ENCODE results near the gene PRSS53. TPM values are rescaled to one million over a fixed set of nuclear protein-coding genes. Genes with fewer than 3 reads are reported as not detected.

Gene PRSS53
- polyA plus RNA-seq, 1 of the 3 experiments (the other 2 are of a cell fraction) = 3.1 TPM

GRCh38 chr16:31084584-31085302 is 4.0 kb downstream of the PRSS53 start:
- H3K4me1 ChIP-seq (ENCODE audit: control insufficient read depth in 1 of 2, insufficient read depth in 2 of 2, low read depth in 1 of 2, low read length in 1 of 2) = no peaks in the 10 kb centered on the region; a peak in 1 of 4 replicates
- H3K27me3 ChIP-seq (ENCODE audit: insufficient read depth) = no peaks in the 10 kb centered on the region
- H3K9me3 ChIP-seq = no peaks in the 10 kb centered on the region
- H3K9me2 ChIP-seq = no peaks in the 10 kb centered on the region
- peaks cover 33% of the 10 kb centered on the region; the same call in 1 of the 2 replicates for H3K79me2 ChIP-seq (ENCODE audit: insufficient read depth)
- no peak for DNase-seq
- H4K20me1 ChIP-seq (ENCODE audit: insufficient read depth) = peaks cover 8% of the 10 kb centered on the region; the same call in 1 of the 2 replicates
- POLR2A ChIA-PET = interaction anchor here (1.7 to 2.1 kb wide), 3 partner anchors 8 to 33 kb away, joined by 5 to 8 read pairs (median 6); partner anchors contain the start of genes KAT8, ZNF646 and ZNF668
- 91% methylated on average over 6 of the region's 16 CpGs for WGBS (ENCODE audit: low lambda C conversion rate)
- H3K27ac ChIP-seq (ENCODE audit: low read depth in 2 of 2, low read length in 1 of 2) = no peak overlapping the region; a peak in 1 of 4 replicates
- H3K36me3 ChIP-seq (replicated peaks in 1 of 2; ENCODE audit: control insufficient read depth in 1 of 2, insufficient read depth in 2 of 2, low read length in 1 of 2) = peaks cover 16 to 49% of the 10 kb centered on the region in 2 experiments
- H3K4me2 ChIP-seq = no peak overlapping the region
- H3K9ac ChIP-seq = no peak overlapping the region
- H3F3A ChIP-seq (replicated peaks; ENCODE audit: insufficient read depth) = no peaks in the 10 kb centered on the region
- TF ChIP-seq EP300 (IDR thresholded peaks at IDR 0.05; ENCODE audit: borderline replicate concordance in 1 of 2, low read depth in 1 of 2, low read length in 1 of 2) (no peak), RXRA (IDR thresholded peaks at IDR 0.05; ENCODE audit: borderline replicate concordance, low read depth) (no peak)
- TF ChIP-seq, protein P1, sequence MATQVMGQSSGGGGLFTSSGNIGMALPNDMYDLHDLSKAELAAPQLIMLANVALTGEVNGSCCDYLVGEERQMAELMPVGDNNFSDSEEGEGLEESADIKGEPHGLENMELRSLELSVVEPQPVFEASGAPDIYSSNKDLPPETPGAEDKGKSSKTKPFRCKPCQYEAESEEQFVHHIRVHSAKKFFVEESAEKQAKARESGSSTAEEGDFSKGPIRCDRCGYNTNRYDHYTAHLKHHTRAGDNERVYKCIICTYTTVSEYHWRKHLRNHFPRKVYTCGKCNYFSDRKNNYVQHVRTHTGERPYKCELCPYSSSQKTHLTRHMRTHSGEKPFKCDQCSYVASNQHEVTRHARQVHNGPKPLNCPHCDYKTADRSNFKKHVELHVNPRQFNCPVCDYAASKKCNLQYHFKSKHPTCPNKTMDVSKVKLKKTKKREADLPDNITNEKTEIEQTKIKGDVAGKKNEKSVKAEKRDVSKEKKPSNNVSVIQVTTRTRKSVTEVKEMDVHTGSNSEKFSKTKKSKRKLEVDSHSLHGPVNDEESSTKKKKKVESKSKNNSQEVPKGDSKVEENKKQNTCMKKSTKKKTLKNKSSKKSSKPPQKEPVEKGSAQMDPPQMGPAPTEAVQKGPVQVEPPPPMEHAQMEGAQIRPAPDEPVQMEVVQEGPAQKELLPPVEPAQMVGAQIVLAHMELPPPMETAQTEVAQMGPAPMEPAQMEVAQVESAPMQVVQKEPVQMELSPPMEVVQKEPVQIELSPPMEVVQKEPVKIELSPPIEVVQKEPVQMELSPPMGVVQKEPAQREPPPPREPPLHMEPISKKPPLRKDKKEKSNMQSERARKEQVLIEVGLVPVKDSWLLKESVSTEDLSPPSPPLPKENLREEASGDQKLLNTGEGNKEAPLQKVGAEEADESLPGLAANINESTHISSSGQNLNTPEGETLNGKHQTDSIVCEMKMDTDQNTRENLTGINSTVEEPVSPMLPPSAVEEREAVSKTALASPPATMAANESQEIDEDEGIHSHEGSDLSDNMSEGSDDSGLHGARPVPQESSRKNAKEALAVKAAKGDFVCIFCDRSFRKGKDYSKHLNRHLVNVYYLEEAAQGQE (IDR thresholded peaks at IDR 0.05; ENCODE audit: low read depth, low read length) = no peak
- no peak overlapping the region for H2AFZ ChIP-seq (ENCODE audit: low read depth)
- H3K4me3 ChIP-seq (ENCODE audit: low read depth in 2 of 2, low read length in 1 of 2) = no peak overlapping the region
- CTCF ChIA-PET = interaction anchor here (3.0 kb wide), 1 partner anchor 58 kb away, joined by 12 read pairs; no protein-coding TSS in a partner anchor

- 92% methylated on average over 5 of the region's 13 CpGs for WGBS (ENCODE audit: low lambda C conversion rate)
- ChIA-PET POLR2A (interaction anchor here (0.6 to 2.0 kb wide), 3 partner anchors 9 to 97 kb away, joined by 3 to 8 read pairs (median 6); partner anchors contain the start of genes ZNF646 and ZNF668), CTCF (interaction anchor here (3.0 kb wide), 1 partner anchor 59 kb away, joined by 12 read pairs; no protein-coding TSS in a partner anchor)
- peaks cover 34% of the 10 kb centered on the region; the same call in 1 of the 2 replicates for H3K79me2 ChIP-seq (ENCODE audit: insufficient read depth)
- H3K9ac ChIP-seq = no peak overlapping the region
- H3F3A ChIP-seq (replicated peaks; ENCODE audit: insufficient read depth) = no peaks in the 10 kb centered on the region
- H3K36me3 ChIP-seq (replicated peaks in 1 of 2; ENCODE audit: control insufficient read depth in 1 of 2, insufficient read depth in 2 of 2, low read length in 1 of 2) = peaks cover 19 to 56% of the 10 kb centered on the region in 2 experiments
- TF ChIP-seq RCOR1 (IDR thresholded peaks at IDR 0.05; ENCODE audit: low read length) (no peak), YY1 (IDR thresholded peaks at IDR 0.05; ENCODE audit: low read depth) (no peak), TCF12 (IDR thresholded peaks at IDR 0.05) (no peak), RAD21 (IDR thresholded peaks at IDR 0.05; ENCODE audit: low read length) (no peak), RFX5 (IDR thresholded peaks at IDR 0.05; ENCODE audit: low read length) (no peak), JUND (IDR thresholded peaks at IDR 0.05) (no peak), GABPA (IDR thresholded peaks at IDR 0.05; ENCODE audit: low read depth) (no peak), NFIC (IDR thresholded peaks at IDR 0.05; ENCODE audit: borderline replicate concordance) (no peak)
- H3K27ac ChIP-seq (ENCODE audit: low read depth in 2 of 2, low read length in 1 of 2) = no peak overlapping the region
- no peaks in the 10 kb centered on the region for H3K27me3 ChIP-seq (ENCODE audit: insufficient read depth)
- H3K4me3 ChIP-seq (ENCODE audit: low read depth in 2 of 2, low read length in 1 of 2) = no peak overlapping the region
- no peaks in the 10 kb centered on the region for H3K9me2 ChIP-seq
- peaks cover 8% of the 10 kb centered on the region; the same call in 1 of the 2 replicates for H4K20me1 ChIP-seq (ENCODE audit: insufficient read depth)
- no peak overlapping the region for H2AFZ ChIP-seq (ENCODE audit: low read depth)
- no peak overlapping the region for H3K4me2 ChIP-seq
- DNase-seq = no peak
- no peaks in the 10 kb centered on the region; a peak in 1 of 4 replicates for H3K4me1 ChIP-seq (ENCODE audit: control insufficient read depth in 1 of 2, insufficient read depth in 2 of 2, low read depth in 1 of 2, low read length in 1 of 2)
- no peaks in the 10 kb centered on the region for H3K9me3 ChIP-seq
Measured at GRCh38 chr16:31083981-31084380, 4.8 kb downstream of the PRSS53 start.
